ENCODE results near the gene MICAL3.
"Not testable (repeated sequence)": the region's sequence is repeated elsewhere in the genome, so short reads cannot be mapped to it uniquely, and the experiment has no call there.

The MICAL3 gene

GRCh38 chr22:18024276-18024939 is at the start of gene MICAL3:
TSS of gene MICAL3 (minus strand) at chr22:18024561. CDS start at chr22:17906812, 117,749 bp downstream.
- Mint-ChIP-seq H3K27me3 (ENCODE audit: low read depth) (peaks cover 74% of the 10 kb centered on the region), H3K9me3 (no peaks in the 10 kb centered on the region), H3K36me3 (ENCODE audit: low read depth) (no peaks in the 10 kb centered on the region), H3K4me1 (ENCODE audit: low read depth) (peaks cover 8% of the 10 kb centered on the region), H3K4me3 (peak within 1 kb of the TSS; percentile 88), H3K27ac (no peak within 1 kb of the TSS)

- not testable (repeated sequence) for H3K36me3 Mint-ChIP-seq (ENCODE audit: low read depth); H3K27ac Mint-ChIP-seq; H3K4me3 Mint-ChIP-seq; H3K9me3 Mint-ChIP-seq
- peaks cover 13% of the 10 kb centered on the region for H3K4me1 Mint-ChIP-seq (ENCODE audit: low read depth)
- H3K27me3 Mint-ChIP-seq (ENCODE audit: low read depth), result peaks cover 12% of the 10 kb centered on the region
Observed at GRCh38 chr22:18073927-18074326, 49.6 kb upstream of the MICAL3 start.

DNA sequence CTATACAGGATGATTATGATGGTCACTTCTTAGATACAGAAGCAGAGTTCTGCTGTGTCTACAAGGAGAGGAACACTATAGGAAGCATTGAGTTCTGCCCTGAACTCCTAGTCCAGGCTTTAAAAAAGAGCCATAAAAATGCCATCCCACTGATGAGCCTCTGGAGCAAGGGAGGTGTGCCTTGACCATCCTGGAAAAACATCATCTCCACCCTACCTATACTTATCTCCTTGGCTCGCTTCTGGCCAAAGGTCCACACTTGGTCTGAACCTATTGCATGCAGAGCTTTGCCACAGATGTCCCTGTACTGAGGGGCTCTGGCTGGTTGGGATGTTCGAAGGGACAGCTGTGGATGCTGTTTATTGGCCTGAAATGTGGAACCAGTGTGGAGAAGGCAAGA is 49.1 kb upstream of the MICAL3 start:
- no peaks in the 10 kb centered on the region for H3K9me3 Mint-ChIP-seq
- peaks cover 16% of the 10 kb centered on the region for H3K27me3 Mint-ChIP-seq (ENCODE audit: low read depth)
- H3K4me1 Mint-ChIP-seq (ENCODE audit: low read depth), result peaks cover 10% of the 10 kb centered on the region
- no peak overlapping the region for H3K4me3 Mint-ChIP-seq
- no peak overlapping the region for H3K27ac Mint-ChIP-seq
- H3K36me3 Mint-ChIP-seq (ENCODE audit: low read depth), result peaks cover 3% of the 10 kb centered on the region

DNA sequence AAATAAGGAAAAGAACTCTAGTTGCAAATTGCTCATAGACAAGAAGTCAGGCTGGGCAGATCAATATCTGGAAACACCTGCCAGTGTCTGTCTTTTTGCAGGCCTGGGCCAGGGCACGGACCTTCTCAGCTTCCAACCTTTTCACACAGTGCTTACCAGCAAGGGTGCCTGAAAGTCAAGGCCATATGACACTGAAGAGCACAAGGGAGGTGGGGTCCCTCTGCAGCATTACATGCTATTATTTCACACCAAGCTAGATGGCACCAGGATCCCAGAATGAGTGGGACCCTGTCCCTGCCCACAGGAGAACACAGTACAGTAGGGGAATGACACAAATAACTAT is 47.6 kb upstream of the MICAL3 start:
- Mint-ChIP-seq H3K36me3 (ENCODE audit: low read depth) (no peaks in the 10 kb centered on the region), H3K4me1 (ENCODE audit: low read depth) (peaks cover 6% of the 10 kb centered on the region), H3K27me3 (ENCODE audit: low read depth) (peaks cover 32% of the 10 kb centered on the region), H3K4me3 (no peak overlapping the region), H3K27ac (no peak overlapping the region), H3K9me3 (no peaks in the 10 kb centered on the region)

DNA sequence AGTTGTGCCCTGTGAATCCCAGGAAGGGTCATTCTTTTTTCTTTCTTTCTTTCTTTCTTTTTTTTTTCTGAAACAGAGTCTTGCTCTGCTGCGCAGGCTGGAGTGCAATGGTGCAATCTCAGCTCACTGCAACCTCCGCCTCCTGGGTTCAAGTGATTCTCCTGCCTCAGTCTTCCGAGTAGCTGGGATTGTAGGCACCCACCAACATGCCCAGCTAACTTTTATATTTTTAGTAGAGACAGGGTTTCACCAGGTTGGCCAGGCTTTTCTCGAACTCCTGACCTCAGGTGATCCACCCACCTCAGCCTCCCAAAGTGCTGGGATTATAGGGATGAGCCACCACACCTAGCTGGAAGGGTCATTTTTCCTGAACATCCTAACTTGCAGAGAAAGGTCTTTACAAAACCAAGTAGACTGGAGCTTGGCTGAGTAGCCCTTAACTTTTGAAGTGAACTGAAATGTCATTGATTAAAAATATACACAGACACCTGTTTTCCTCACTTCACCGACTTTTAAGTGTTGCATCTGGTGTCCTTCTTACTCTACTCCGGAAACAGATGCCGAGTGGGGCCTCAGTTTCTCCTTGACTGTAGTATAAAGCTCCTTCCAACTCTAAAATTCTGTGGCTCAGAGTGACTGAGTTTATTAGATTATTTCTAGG is 47.1 kb upstream of the MICAL3 start:
- not testable (repeated sequence) for H3K9me3 Mint-ChIP-seq; H3K4me3 Mint-ChIP-seq; H3K36me3 Mint-ChIP-seq (ENCODE audit: low read depth); H3K27ac Mint-ChIP-seq; H3K4me1 Mint-ChIP-seq (ENCODE audit: low read depth)
- H3K27me3 Mint-ChIP-seq (ENCODE audit: low read depth), result peaks cover 37% of the 10 kb centered on the region

- Mint-ChIP-seq H3K27ac (no peak overlapping the region), H3K9me3 (no peaks in the 10 kb centered on the region), H3K27me3 (ENCODE audit: low read depth) (peaks cover 44% of the 10 kb centered on the region), H3K4me1 (ENCODE audit: low read depth) (peaks cover 3% of the 10 kb centered on the region), H3K4me3 (no peak overlapping the region), H3K36me3 (ENCODE audit: low read depth) (no peaks in the 10 kb centered on the region)
Observed at GRCh38 chr22:18070556-18071306, 46.4 kb upstream of the MICAL3 start.

DNA sequence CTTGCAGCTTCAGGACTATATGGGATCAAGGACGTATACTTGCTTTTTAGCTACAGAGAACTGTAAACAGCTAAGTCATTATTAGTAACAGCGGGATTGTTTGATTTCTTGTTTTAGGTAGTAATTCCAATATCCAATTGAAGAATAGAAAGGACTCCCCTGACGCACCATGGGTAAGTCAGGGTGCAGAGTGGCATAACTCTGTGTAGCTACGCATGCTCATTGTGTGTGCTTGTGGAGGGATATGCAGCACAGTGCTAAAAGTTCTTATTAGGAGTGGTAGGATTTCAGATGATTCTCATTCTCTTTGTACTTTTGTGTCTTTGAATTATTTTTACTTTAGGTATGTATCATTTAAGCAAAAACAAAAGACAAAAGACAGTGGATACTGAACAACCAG is 45.7 kb upstream of the MICAL3 start:
- Mint-ChIP-seq H3K9me3 (no peaks in the 10 kb centered on the region), H3K36me3 (ENCODE audit: low read depth) (no peaks in the 10 kb centered on the region), H3K4me1 (ENCODE audit: low read depth) (peaks cover 3% of the 10 kb centered on the region)

GRCh38 chr22:18069041-18069440 is 44.7 kb upstream of the MICAL3 start:
- H3K36me3 Mint-ChIP-seq (ENCODE audit: low read depth), result no peaks in the 10 kb centered on the region
- no peak overlapping the region for H3K27ac Mint-ChIP-seq
- no peaks in the 10 kb centered on the region for H3K9me3 Mint-ChIP-seq
- H3K4me3 Mint-ChIP-seq, result no peak overlapping the region
- peaks cover 3% of the 10 kb centered on the region for H3K4me1 Mint-ChIP-seq (ENCODE audit: low read depth)
- peaks cover 55% of the 10 kb centered on the region for H3K27me3 Mint-ChIP-seq (ENCODE audit: low read depth)

More for the DNA sequence above, 45.7 kb upstream of the MICAL3 start:
- Mint-ChIP-seq H3K27ac (no peak overlapping the region), H3K27me3 (ENCODE audit: low read depth) (peaks cover 51% of the 10 kb centered on the region), H3K4me3 (no peak overlapping the region)

GRCh38 chr22:18068381-18068988 is 44.1 kb upstream of the MICAL3 start:
- Mint-ChIP-seq H3K27me3 (ENCODE audit: low read depth) (peaks cover 55% of the 10 kb centered on the region), H3K27ac (no peak overlapping the region)

DNA sequence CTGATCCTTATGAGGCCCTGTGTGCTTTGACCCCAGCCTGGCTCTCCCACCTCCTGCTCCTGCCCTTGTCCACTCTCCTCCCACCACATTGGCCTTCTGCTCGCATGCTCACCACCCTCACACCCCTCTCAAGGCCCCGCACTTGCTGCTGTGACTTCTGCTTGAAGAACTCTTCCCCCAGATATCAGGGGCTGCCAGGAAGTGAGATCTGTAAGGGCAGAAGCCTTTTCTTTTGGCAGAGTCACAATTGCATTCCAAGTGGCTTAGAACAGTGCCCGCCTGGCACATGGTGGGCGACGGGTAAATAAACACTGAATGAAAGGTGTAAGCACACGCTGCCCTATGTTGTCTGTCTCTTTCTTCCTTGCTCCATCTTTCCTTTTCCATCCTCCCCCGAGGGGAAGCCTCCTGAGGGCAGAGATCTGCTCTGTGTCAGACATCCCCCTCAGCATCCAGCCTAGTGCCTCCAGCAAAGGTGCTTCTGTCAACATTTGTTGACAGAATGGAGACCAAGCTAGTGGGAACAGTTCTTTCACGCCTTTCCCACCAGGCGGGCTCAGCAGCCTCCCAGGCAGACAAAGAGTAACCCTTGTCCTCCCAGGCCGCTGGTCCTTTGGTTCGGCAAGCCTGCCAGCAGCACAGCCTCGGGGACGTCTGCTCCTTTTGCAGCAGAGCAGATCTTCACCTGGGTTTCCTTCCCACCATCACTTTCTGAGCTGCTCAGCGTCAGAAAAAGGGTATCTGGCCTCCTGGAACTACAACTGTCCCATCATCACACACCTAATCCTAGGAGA is 43.4 kb upstream of the MICAL3 start:
- Mint-ChIP-seq H3K27me3 (ENCODE audit: low read depth) (peaks cover 57% of the 10 kb centered on the region), H3K27ac (no peak overlapping the region), H3K9me3 (no peaks in the 10 kb centered on the region), H3K36me3 (ENCODE audit: low read depth) (no peaks in the 10 kb centered on the region), H3K4me3 (no peak overlapping the region), H3K4me1 (ENCODE audit: low read depth) (peaks cover 3% of the 10 kb centered on the region)

More at GRCh38 chr22:18068381-18068988, 44.1 kb upstream of the MICAL3 start:
- no peaks in the 10 kb centered on the region for H3K9me3 Mint-ChIP-seq
- no peak overlapping the region for H3K4me3 Mint-ChIP-seq
- peaks cover 3% of the 10 kb centered on the region for H3K4me1 Mint-ChIP-seq (ENCODE audit: low read depth)
- no peaks in the 10 kb centered on the region for H3K36me3 Mint-ChIP-seq (ENCODE audit: low read depth)

- H3K4me1 Mint-ChIP-seq (ENCODE audit: low read depth), result peaks cover 3% of the 10 kb centered on the region
- H3K4me3 Mint-ChIP-seq, result no peak overlapping the region
Observed at GRCh38 chr22:18067121-18067520, 42.8 kb upstream of the MICAL3 start.

DNA sequence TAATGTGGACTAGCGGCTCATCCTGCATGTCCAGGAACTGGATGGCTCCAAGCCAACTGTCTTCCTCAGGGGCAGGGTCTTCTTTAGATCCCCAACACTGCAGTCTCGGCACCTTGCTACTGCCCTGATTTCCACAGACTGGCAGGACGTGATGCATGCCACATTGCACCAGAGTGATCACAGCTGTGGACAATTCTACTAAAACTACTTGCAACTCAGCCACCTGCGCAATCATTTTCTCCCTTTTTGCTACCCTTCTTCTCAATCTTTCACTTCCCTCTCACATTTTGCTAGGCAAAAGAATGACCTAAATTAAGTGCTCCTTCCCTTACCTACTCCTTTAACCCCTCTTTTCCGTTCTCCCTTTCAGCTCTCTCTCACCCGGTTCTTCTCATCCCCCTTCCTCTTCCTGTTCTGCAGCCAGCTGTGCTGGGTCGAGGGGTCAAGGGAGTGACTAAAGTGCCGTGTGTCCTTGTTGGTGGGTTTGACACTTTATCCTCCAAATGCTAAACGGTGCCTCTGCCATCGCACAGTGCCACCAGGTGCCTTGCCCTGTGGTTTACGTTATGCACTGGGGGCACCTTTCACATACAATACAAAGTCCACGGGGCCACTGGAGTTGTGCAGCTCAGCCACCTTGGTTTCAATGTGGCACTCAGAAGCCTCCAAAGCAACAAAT is 42.0 kb upstream of the MICAL3 start:
- Mint-ChIP-seq H3K4me1 (ENCODE audit: low read depth) (peaks cover 3% of the 10 kb centered on the region), H3K4me3 (no peak overlapping the region), H3K36me3 (ENCODE audit: low read depth) (no peaks in the 10 kb centered on the region), H3K27ac (no peak overlapping the region), H3K9me3 (no peaks in the 10 kb centered on the region), H3K27me3 (ENCODE audit: low read depth) (peaks cover 57% of the 10 kb centered on the region)

More at GRCh38 chr22:18067121-18067520, 42.8 kb upstream of the MICAL3 start:
- Mint-ChIP-seq H3K9me3 (no peaks in the 10 kb centered on the region), H3K27me3 (ENCODE audit: low read depth) (peaks cover 61% of the 10 kb centered on the region), H3K27ac (no peak overlapping the region), H3K36me3 (ENCODE audit: low read depth) (no peaks in the 10 kb centered on the region)

DNA sequence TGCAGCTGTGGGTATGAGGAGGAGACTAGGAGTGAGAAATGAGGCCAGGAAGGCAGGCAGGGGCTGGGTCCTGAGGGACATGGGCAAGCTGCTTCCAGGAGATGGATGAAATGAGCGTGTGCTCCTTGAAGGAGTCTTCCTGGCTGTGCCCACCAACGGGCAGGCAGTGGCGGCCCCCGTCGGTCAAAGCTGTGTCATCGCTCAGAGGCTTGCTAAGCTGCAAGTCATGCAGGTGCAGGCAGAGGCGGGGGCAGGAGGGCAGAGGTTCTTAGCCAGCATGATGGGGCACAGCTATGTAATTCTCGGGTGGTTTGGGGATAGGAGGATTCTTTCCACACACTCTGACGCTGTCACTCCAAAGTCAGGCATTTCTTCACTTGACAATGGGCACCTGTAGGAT is 40.9 kb upstream of the MICAL3 start:
- Mint-ChIP-seq H3K4me1 (ENCODE audit: low read depth) (peaks cover 3% of the 10 kb centered on the region), H3K27me3 (ENCODE audit: low read depth) (peaks cover 57% of the 10 kb centered on the region), H3K36me3 (ENCODE audit: low read depth) (no peaks in the 10 kb centered on the region), H3K4me3 (no peak overlapping the region), H3K9me3 (no peaks in the 10 kb centered on the region), H3K27ac (no peak overlapping the region)
